HG03095 (cell line): ENCODE results near the gene SV2A.
"Not testable (repeated sequence)": the region's sequence is repeated elsewhere in the genome, so short reads cannot be mapped to it uniquely, and the experiment has no call there.

Experiments
- ATAC-seq: cut with Tn5 transposase; IDR thresholded peaks from one replicate; pipeline ENCODE4 v1.9.1; 2021; ENCODE audit warnings: moderate library complexity; ENCODE audit not compliant: unreplicated experiment

SV2A gene

GRCh38 chr1:149887456-149888246 is 30.0 kb downstream of the SV2A start:
- peak; percentile 46 for ATAC-seq

DNA sequence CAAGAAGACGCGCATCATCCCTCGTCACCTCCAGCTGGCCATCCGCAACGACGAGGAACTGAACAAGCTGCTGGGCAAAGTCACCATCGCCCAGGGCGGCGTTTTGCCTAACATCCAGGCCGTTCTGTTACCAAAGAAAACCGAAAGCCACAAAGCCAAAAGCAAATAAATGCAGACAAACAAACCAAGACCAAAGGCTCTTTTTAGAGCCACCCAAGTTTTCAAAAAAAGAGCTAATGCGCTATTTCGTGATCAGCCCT is 30.5 kb downstream of the SV2A start:
- ATAC-seq = not testable (repeated sequence)

DNA sequence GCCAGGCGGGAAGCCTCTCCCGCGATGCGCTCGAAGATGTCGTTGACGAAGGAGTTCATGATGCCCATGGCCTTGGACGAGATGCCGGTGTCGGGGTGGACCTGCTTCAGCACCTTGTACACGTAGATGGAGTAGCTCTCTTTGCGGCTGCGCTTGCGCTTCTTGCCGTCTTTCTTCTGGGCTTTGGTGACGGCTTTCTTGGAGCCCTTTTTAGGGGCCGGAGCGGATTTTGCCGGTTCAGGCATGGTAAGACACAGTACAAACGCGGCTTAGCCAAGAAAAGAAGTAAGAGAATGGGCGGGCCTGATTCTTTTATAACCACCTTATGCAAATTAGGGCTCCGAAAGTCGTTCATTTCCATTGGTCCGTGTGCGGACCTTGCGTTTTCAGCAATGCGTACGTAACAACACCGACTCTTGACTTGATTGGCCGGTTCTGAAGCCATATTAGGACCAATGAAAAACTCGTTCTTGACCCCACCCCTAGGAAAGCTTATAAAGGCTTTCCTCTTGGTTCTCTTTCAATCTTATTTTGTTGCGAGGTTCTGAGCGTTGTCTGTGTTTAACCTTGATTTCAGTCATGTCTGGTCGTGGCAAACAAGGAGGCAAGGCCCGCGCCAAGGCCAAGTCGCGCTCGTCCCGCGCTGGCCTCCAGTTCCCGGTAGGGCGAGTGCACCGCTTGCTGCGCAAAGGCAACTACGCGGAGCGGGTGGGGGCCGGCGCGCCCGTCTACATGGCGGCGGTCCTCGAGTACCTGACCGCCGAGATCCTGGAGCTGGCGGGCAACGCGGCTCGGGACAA is 31.0 kb downstream of the SV2A start:
- peak; percentile 58 for ATAC-seq

DNA sequence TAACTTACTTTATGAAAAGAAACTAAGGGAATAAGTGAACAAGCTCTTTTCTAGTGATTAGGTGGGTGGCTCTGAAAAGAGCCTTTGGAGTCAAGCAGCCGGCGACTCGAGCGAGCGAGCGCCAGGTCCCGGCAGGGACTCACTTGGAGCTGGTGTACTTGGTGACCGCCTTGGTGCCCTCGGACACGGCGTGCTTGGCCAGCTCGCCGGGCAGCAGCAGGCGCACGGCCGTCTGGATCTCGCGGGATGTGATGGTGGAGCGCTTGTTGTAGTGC is 31.6 kb downstream of the SV2A start:
- ATAC-seq = not testable (repeated sequence)

GRCh38 chr1:149885339-149886120 is 32.1 kb downstream of the SV2A start:
- no peak for ATAC-seq

GRCh38 chr1:149884433-149885338 is 33.0 kb downstream of the SV2A start:
- no peak for ATAC-seq

- ATAC-seq = no peak
These were observed 33.9 kb downstream of the SV2A start for GRCh38 chr1:149883598-149884247.

DNA sequence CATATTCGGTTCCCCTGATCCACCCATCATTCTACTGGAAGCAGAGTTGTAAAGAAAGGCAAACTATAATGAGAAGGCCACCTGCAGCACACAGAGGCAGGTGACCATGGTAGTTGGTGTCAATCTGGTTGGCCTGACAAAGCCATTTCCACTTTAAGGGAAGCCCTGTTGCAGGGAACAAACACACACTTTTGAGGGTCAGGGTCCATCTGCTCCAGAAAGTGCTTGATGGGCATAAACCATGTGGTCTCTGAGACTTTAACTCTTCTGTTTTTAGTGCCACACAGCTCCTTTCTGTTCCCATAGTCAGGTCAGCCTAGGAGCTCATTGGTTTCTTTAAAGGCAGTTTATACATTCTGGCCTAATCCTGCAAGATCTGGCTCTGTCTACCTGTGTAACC is 35.8 kb downstream of the SV2A start:
- ATAC-seq = no peak

- no peak for ATAC-seq
These were observed 38.1 kb downstream of the SV2A start for GRCh38 chr1:149879556-149879955.

DNA sequence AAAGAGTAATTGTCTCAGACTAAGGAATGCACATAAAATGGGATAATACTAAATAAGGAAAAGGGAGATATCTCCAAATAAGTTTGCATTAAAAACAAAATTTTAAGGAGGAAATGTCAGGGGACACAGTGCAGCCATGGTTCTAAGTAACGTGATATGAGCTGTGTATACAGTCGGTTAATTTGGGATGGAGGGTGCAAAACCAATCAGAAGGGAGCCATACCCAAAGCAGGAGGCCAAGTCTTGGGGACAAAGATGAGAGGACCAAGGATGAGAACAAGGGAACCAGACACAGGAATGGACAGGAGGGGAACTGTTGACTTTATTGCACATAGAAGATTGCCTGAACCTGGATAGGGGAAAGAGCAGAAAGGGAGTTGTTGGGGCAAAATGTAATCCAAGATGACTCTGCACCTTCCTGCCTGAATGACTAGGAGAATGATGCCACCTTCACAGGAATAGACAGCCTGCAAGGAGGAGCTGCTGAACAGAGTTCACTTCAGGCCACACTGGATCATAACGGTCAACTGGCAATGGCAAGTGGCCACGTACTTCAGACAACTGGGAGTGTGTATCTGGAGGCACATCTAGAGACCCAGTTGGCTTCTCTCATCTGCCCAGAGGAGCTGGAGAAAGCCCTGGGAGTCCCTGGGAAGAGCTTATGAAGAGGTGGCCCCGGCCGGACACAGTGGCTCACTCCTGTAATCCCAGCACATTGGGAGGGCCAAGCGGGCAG is 40.3 kb downstream of the SV2A start:
- ATAC-seq = no peak

- not testable (repeated sequence) for ATAC-seq
These were observed 44.6 kb downstream of the SV2A start for GRCh38 chr1:149873060-149873459.

DNA sequence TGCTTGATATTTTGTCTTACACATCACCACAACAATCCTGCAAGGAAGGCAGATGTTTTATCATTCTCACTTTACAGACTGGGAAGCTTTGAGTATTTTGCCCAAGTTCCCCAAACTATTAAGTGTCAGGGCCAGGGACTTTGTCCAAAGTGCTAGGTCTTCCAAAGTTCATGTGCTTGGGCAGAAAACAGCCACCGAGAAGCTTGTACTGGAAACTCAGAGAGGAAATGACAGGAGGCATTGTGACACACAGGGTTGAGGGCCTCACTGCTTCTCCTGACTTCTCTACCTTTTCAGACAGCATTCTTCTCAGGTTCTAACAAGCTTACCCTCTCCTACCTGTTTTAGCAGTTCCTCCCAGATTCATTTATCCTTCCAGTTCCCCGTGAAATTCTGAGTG is 50.8 kb downstream of the SV2A start:
- not testable (repeated sequence) for ATAC-seq

GRCh38 chr1:149861497-149862054 is 56.1 kb downstream of the SV2A start:
- peak; percentile 8 for ATAC-seq

GRCh38 chr1:149860684-149861496 is 56.8 kb downstream of the SV2A start:
- peak; percentile 58 for ATAC-seq

DNA sequence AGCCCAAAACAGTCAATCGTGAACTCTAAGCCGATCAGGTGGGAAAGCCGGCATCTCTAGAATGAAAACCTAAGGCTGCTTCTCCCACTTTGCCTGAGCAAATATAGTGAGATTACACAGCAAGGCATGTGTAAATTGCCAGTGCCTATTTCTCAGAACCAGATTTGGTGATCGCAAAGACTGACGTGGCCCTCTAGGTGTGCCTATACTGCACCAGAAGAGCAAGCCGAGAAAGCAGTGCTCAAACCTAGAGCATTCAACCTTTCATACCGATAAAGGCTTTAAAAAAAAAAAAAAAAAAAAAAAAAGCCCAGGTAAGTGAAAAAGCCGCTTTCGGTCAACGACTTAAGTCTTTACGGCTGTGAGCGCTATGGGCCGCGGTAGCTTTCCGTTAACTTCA is 57.4 kb downstream of the SV2A start:
- ATAC-seq = peak; percentile 11
